GM11168 (cell line): ENCODE data around the gene SREK1.
"Not testable (repeated sequence)": the region's sequence is repeated elsewhere in the genome, so short reads cannot be mapped to it uniquely, and the experiment has no call there.

ENCODE experiments used
- in situ Hi-C: fragments of 300-500 bp; cut with MboI; formaldehyde crosslinking; loops from one replicate; pipeline ENCODE4 v1.12.0; 2022; ENCODE audit warnings: low sequenced_read_pairs; ENCODE audit not compliant: unreplicated experiment

Gene SREK1, protein sequence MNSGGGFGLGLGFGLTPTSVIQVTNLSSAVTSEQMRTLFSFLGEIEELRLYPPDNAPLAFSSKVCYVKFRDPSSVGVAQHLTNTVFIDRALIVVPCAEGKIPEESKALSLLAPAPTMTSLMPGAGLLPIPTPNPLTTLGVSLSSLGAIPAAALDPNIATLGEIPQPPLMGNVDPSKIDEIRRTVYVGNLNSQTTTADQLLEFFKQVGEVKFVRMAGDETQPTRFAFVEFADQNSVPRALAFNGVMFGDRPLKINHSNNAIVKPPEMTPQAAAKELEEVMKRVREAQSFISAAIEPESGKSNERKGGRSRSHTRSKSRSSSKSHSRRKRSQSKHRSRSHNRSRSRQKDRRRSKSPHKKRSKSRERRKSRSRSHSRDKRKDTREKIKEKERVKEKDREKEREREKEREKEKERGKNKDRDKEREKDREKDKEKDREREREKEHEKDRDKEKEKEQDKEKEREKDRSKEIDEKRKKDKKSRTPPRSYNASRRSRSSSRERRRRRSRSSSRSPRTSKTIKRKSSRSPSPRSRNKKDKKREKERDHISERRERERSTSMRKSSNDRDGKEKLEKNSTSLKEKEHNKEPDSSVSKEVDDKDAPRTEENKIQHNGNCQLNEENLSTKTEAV

DNA sequence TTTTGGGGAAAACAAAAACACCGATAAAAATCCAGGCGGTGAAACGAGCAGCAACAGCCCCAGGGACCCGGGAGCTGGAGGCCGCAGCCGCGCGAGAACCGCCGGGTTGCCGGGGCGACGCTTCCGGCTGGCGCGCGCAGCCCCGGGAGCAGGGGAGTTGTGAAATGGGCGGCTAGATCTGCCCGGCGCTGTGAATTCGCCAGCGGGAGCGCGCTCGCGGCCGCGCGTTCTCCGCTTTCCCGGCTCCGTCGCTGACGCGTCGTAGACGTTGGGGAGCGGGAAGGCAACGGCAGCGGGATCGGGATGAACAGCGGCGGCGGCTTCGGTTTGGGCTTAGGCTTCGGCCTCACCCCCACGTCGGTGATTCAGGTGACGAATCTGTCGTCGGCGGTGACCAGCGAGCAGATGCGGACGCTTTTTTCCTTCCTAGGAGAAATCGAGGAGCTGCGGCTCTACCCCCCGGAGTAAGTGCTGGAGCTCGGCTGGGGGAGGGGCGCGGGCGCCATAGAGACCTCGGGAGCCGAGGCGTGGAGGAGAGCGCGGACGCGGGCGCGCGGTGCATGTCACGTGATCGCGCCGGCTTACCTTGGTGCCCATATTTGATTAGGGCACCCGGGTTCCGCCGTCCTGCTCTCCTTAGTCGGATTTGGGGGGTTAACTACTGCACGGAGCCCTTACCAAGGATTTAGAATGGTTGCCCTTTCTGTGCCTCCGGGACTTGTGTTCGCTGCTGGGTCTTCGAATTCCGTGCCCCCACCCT is at the start of gene SREK1:
Gene SREK1, plus strand, starts transcription at position 227 of the 760 bp plus-strand sequence. Its CDS starts 77 bp downstream, at position 304.
- in situ Hi-C loops = no loop called here

DNA sequence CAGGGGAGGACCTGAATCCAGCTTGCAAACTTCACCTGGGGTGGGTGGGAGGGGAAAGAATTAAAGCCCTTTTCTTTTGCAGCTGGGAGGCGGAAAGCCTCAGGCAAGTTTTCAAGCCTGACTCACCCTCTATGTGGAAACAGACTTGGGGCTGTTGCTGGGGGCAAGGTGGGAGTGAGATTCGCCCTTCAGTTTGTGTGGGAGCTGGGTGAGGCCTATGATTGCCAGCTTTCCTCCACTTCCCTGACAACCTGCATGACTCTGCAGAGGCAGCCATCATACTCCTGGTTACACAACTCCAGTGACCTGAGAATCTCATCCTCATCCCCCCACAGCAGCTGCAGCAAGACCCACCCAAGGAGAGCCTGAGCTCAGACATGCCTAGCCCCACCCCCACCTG is 43.2 kb upstream of the SREK1 start:
- in situ Hi-C loops = no loop called here

DNA sequence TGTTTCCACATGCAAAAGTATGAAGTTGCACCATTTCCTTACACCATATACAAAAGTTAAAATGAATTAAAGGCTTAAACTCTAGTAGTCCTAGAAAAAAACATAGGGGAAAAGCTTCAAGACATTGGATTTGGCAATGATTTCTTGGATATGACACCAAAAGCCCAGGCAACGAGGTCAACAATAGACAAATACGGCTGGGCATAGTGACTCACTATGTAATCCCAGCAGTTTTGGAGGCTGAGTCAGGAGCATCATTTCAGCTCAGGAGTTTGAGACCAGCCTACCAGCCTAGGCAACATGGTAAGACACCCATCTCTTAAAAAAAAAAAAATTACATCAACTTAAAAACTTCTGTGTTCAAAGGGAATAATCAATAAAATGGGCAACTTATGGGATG is 30.9 kb upstream of the SREK1 start:
- in situ Hi-C loops = no loop called here

DNA sequence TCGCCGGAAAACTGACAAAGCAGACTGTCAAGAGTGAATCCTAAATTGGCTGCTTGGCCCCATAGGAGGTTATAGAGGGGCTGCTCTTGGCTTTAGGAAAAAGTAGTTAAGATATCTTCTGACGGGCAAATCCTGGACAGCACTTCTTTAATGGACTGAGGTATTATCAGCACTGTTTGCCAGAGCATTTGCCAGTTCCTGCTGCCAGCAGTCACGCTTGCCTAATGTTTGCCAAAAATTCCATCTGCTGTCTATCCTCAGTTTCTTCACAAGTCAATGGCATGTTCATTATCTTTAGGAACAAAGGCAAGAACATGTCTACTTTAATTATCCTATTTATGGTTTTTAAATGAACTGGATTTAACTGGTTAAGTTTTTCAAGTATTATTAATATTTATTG is 25.8 kb upstream of the SREK1 start:
- in situ Hi-C loops = no loop called here

DNA sequence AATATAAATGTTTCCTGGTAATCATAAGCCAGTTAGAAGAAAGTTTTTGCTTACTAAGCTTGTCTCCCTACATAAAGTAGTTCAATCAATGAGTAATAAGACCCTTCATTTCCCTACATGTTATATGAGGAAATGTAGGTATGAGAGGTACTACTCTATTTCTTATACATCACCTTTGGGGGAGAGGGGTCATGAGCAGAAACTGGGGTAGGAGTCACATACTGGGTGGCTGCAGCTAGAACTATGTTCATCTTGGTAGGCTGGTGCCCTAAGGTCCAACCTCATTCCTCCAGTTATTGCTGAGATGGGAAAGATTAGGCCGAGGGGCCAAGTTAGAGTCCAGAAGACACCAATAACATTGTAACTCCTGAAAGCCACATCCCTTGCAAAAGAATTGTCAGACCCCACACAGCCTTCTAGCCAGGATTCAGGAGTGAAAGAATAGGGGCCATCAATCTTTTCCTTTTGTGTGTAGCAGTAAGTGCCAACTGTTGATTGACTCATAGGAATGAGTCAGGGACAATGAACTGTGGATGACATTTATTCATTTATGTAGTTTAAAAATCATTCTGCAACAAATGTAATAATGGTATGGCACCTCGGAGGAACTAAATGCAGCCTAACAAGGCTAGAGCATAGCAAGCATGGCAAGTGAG is 21.6 kb upstream of the SREK1 start:
- in situ Hi-C loops = no loop called here

DNA sequence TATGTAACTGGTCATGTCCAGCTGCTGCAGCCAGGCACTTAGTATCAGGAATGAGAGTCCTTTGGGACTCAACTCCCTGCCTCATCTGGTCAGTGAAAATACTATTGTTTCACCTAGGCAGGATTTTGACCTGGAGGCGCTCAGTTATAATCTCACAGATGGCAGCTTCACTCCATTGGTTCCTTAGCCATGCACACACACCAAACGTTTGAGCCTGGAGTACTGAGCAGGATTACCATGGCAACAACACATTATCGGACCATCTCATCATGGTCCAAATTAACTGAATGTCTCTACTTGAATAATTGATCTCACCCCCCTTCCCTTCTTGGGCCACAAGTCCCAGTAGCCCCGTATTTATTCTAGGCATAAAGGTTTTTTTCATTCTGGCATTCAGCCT is 15.0 kb upstream of the SREK1 start:
- in situ Hi-C loops = no loop called here

DNA sequence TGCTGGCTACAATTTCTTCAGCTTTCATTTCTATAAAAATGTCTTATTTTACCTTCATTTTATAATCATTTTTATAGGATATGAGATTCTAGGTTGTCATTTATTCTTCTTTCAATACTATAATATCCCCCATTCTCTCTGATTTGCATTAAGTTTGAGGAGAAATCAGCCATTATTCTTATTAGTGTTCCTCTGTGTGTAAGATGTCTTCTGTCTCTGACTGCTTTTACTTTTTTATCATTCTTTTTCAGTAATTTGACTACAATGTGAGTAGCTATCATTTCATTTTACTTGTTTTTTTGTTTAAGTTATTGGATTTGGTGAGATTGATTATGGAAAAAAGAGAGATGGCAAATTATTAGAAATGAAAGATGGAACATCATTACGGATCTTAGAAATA is 13.6 kb upstream of the SREK1 start:
- in situ Hi-C loops = no loop called here

DNA sequence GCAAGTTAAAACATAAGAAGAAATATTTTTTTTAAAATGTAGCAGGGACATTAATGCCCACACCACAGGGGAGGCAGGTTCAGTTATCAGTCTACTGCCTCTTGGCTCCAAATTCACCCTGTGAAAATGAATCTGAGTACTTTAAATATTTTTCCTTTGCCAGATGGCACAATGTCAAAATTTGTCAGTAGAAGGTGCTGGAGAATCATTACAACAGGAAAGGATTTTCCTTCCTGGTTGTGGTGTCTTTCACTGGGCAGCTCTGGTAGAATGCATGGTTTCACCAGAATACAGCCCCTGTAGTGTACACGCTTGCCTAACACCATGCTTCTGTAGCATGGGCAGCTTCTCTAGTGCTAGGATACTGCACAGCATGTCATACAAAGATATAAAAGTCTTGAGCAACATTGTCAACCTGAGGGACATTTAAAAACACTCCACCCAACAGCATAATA is 9.7 kb upstream of the SREK1 start:
- in situ Hi-C loops = no loop called here

DNA sequence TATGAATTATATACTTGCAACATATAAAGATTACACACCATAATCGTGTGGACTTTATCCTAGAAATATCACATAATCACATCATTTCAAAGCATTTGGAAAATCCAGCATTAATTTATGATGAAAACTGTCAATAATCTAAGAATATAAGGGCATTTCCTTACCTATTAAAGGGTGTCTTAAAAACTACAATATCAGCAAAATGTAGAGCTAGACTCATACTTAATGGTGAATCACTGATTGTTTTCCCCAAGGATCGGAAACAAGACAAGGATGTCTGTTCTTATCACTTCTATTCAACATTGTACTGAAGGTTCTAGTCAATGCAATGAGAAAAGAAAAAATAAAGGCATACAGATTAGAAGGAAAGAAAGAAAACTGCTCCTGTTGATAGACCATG is 8.0 kb upstream of the SREK1 start:
- in situ Hi-C loops = no loop called here

DNA sequence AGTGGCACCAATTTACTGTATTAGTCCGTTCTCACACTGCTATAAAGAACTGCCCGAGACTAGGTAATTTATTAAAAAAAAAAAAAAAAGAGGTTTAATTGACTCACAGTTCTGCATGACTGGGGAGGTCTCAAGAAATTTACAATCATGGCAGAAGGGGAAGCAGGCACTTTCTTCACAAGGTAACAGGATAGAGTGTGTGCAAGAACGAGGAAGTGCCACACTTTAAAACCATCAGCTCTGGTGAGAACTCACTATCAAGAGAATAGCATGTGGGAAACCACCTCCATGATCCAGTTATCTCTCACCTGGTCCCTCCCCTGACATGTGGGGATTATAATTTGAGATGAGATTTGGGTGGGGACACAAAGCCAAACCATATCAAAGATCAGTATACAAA is 7.2 kb upstream of the SREK1 start:
- in situ Hi-C loops = not testable (repeated sequence)

DNA sequence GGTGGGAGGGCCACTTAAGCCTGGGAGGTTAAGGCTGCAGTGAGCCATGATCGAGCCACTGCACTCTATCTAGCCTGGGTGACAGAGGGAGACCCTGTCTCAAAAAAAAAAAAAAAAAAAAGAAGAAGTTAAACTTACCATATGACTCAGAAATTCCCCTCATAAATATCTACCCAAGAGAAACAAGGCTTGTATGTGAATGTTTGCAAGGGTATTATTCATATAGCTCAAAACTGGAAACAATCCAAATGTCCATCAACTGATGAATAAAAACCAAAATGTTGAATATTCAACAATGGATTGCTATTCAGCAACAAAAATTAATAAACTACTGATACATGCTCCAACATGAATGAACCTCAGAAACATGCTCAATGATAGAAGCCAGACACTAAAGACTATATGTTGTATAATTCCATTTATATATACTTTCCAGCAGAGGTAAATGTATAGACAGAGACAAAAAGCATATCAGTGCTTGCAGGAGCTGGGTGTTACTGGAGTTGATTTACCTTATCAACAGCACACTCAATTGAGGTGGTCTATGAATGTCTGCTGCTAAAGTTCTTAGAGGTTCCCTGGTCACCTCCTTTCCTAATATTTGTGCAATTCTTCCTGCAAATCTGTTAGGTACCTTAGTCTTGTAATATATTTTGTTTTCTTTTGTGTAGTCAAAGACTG is 5.3 kb upstream of the SREK1 start:
- in situ Hi-C loops = no loop called here

DNA sequence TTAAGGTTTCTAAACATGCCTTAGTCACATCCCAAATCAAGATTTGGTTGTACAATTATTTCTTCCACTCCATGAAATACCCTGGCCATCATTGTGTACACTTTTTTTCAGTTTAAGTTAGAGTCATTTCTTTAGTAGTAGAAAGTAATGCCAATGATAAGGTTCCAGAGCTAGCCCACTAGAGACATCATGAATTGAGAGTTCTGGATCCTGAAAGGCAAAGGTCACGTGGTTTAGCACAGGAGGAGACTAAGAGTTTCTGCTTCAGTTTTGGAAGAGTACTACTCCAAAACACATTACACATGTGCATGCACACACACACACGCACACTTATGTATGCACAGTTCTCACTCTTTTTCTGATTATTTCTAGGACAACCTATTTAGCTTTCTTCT is 4.8 kb upstream of the SREK1 start:
- in situ Hi-C loops = no loop called here

DNA sequence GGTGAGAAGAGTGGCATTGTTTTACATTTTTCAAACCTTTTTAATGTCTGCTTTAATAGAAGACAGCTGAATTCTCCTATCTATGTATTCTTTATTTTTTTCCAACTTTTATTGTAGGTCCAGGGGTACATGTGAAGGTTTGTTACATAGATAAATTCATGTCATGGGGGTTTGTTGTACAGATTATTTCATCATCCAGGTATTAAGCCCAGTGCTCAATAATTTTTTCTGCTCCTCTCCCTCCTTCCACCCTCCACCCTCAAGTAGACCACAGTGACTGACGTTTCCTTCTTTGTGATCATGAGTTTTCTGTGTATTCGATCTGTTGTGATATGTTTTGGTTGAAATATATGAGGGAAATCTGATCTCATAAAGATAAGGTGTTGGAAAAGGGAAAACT is 1.7 kb upstream of the SREK1 start:
- in situ Hi-C loops = no loop called here

DNA sequence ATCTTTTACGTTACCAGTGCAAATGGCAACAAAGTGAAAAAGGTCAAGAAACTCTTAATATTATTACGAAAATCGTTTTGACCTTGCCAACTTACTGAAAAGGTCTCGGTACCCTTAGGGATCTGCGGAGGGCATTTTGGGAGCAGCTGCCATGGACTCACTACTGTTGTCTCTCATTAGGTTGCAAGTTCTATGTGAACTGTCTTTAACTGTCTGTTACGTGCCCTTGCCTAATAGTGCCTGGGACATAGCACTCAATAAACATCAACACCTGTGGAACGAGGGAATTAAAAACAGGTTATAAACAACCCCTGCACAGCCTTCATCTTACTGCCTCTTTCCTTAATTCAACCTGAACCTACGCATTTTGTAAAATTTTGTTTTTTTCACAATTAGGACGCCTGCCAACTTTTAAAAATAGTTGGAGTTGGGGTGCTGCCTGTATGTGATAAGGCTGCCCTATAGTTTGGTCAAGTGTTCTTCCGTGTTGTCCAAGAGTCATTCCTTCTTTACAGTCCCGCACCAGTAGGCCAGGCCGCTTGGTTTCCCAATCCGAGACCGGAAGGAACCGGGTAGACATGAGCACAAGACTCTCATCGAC is 527 bp upstream of the SREK1 start:
- in situ Hi-C loops = no loop called here

DNA sequence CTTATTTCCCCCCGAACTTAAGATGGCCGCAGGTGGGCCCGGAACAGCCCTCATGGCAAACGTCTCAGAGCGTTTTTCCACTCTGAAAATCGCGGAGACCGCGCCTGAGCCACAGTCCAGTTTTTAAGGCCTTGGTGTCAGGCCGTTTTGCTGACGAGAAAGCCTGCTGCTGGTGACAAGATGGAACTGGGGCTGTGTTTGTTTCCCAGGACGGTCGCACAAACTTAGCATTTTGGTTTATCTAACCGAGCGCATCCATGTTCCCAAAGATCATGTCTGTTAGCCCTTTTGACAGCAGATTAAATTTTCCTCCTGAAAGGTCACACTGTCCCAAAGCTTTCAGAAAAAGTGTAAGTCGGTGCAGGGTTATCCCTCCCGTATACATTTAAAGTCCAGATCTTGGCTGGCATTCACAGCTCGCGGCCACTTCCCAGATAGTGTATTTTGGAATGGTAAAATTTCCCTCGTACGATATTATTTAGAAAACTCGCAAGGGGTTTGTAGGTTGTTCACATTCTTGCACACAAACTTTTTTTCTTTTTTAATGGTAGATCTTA is 812 bp downstream of the SREK1 start:
- in situ Hi-C loops = no loop called here

DNA sequence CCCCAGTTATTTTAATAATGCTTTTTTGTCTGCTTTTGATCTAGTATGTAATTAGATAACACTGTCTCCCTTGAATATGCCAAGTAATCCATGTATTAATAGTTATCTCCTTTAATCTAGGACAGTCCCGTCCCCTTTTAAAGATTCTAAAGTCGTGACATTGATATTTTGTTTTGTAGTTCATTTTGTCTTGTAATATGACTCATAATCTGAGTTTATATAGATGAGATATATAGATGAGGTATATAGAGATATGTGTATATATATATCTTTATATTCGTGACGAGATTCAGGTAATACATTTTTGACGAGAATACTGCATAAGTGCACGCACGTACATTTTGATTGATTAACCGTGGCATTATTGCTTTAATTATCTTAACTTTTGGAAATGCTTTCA is 1.6 kb downstream of the SREK1 start:
- in situ Hi-C loops = no loop called here

DNA sequence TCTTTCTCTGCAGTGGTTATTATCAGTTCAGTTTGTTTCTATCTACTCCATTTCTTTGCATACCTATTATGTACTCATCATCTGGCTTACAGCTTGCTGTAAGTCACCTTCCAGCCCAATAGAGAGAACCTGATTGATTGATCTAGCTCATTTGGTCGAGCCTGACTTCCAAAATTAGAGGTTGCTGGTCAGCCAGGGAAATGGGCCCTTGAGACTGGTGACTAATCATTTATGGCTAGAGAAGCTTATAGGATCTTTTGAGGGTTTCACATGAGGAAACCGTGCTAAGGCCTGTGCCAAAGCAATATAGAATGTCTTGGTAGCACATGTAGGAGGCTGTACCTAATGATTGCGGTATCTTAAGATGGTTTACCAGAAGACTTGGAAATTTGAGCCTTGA is 5.8 kb downstream of the SREK1 start:
- in situ Hi-C loops = no loop called here

DNA sequence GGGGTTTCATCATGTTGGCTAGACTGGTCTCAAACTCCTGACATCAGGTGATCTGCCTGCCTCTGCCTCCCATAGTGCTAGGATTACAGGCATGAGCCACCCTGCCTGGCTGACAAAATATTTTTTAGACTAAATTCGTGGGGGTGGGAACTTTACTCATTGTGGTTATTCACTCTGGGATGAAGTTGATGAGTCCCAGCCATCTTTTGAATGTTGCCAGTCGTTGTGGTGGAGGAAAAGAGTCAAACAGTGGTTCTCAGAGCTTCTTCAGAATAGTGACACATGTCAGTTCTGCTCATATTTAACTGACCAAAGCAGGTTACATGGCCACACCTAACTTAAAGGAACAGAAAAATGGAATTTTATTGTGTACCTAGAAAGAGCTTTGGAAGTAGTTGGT is 6.9 kb downstream of the SREK1 start:
- in situ Hi-C loops = no loop called here

DNA sequence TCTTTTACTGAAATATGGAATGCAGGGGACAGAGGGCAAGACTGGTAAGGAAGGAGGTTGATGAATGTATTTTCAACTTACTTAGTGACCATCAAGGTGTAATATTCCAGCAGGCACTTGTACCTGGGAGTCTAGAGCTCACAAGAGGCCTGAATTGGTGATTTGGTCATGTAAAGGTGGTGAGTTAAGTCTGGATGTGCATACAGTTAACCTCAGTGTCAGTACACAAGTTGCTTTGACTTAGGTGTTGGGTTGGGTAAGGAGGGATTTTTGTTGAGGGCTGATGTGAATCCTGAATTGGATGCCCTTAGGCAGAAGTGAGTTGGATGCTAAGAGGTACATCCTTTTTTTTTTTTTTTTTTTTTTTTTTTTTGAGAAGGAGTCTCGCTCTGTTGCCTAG is 7.4 kb downstream of the SREK1 start:
- in situ Hi-C loops = no loop called here
